Nephron progenitor cell (in vitro differentiated cells): Measurements from ENCODE around the gene PTPRU.
A peak's percentile ranks its signal among the peaks of the same experiment; 100 is the strongest.

Source experiments
- DNase-seq: peaks from one replicate; pipeline ENCODE4 v3.0.0; 2021
- H3K27ac Mint-ChIP-seq: 2 replicates; pipeline ENCODE4 v1.8.0; 2021; ENCODE audit warnings: mild to moderate bottlenecking, moderate library complexity, mixed read lengths
- H3K27me3 Mint-ChIP-seq: 2 replicates; pipeline ENCODE4 v1.8.0; 2021; ENCODE audit warnings: mild to moderate bottlenecking, low read depth, mixed read lengths; ENCODE audit not compliant: poor library complexity
- H3K36me3 Mint-ChIP-seq: 2 replicates; pipeline ENCODE4 v1.8.0; 2021; ENCODE audit warnings: low read depth, mixed read lengths
- H3K4me1 Mint-ChIP-seq: 2 replicates; pipeline ENCODE4 v1.8.0; 2021; ENCODE audit warnings: mixed read lengths
- H3K4me3 Mint-ChIP-seq: 2 replicates; pipeline ENCODE4 v1.8.0; 2021; ENCODE audit warnings: mild to moderate bottlenecking, moderate library complexity, mixed read lengths
- H3K9me3 Mint-ChIP-seq: 2 replicates; pipeline ENCODE4 v1.8.0; 2021; ENCODE audit warnings: mild to moderate bottlenecking, moderate library complexity, mixed read lengths
- CTCF ChIP-seq: fragments of 200-600 bp; sonication (generic); IDR thresholded peaks from 2 replicates; pipeline ENCODE4 v1.5.0; 2021; ENCODE audit warnings: antibody characterized with exemption

PTPRU gene

GRCh38 chr1:29315876-29316275 lies 79.6 kb downstream of the PTPRU start:
- H3K27me3 Mint-ChIP-seq, result no peaks in the 10 kb centered on the region
- no peak for DNase-seq
- H3K4me3 Mint-ChIP-seq, result no peak overlapping the region
- TF ChIP-seq CTCF, result no peak
- H3K4me1 Mint-ChIP-seq, result peaks cover 15% of the 10 kb centered on the region
- H3K9me3 Mint-ChIP-seq, result no peaks in the 10 kb centered on the region
- H3K36me3 Mint-ChIP-seq, result peaks cover 41% of the 10 kb centered on the region
- H3K27ac Mint-ChIP-seq, result no peak overlapping the region

- Mint-ChIP-seq H3K4me1 (peaks cover 19% of the 10 kb centered on the region), H3K36me3 (peaks cover 40% of the 10 kb centered on the region), H3K27ac (no peak overlapping the region), H3K27me3 (no peaks in the 10 kb centered on the region), H3K4me3 (no peak overlapping the region), H3K9me3 (no peaks in the 10 kb centered on the region)
- TF ChIP-seq CTCF, result no peak
- DNase-seq, result no peak
Observed at GRCh38 chr1:29317063-29317915, 81.0 kb downstream of the PTPRU start.

GRCh38 chr1:29317916-29318530 lies 81.7 kb downstream of the PTPRU start:
- Mint-ChIP-seq H3K36me3 (peaks cover 40% of the 10 kb centered on the region), H3K4me3 (no peak overlapping the region), H3K27ac (peak overlapping the region; percentile 57), H3K4me1 (peaks cover 21% of the 10 kb centered on the region), H3K9me3 (no peaks in the 10 kb centered on the region), H3K27me3 (no peaks in the 10 kb centered on the region)
- TF ChIP-seq CTCF, result no peak
- DNase-seq, result no peak

GRCh38 chr1:29318724-29319123 lies 82.4 kb downstream of the PTPRU start:
- Mint-ChIP-seq H3K36me3 (peaks cover 40% of the 10 kb centered on the region), H3K4me3 (peak overlapping the region; percentile 33), H3K27me3 (no peaks in the 10 kb centered on the region), H3K27ac (peak overlapping the region; percentile 57), H3K9me3 (no peaks in the 10 kb centered on the region), H3K4me1 (peaks cover 18% of the 10 kb centered on the region)
- DNase-seq, result no peak
- TF ChIP-seq CTCF, result no peak

GRCh38 chr1:29319300-29320110 lies 83.2 kb downstream of the PTPRU start:
- Mint-ChIP-seq H3K27ac (no peak overlapping the region), H3K4me3 (no peak overlapping the region), H3K9me3 (no peaks in the 10 kb centered on the region), H3K36me3 (peaks cover 38% of the 10 kb centered on the region), H3K27me3 (no peaks in the 10 kb centered on the region), H3K4me1 (peaks cover 25% of the 10 kb centered on the region)
- no peak for TF ChIP-seq CTCF
- DNase-seq, result no peak
